CD14-positive monocyte (primary cell): ENCODE data around the gene ATF6. TPM values are rescaled to one million over a fixed set of nuclear protein-coding genes. Genes with fewer than 3 reads are reported as not detected.

Experiments used
- DNase-seq, 3 donors: peaks; one replicate each; pipeline ENCODE4 v3.0.0-alpha.2; 2011 to 2022
- H2AFZ ChIP-seq: 2 replicates; pipeline ENCODE4 v1.6.0; 2012; ENCODE audit warnings: mild to moderate bottlenecking, low read depth, low read length, inconsistent platforms; ENCODE audit not compliant: insufficient read depth, poor library complexity, severe bottlenecking
- H3K27ac ChIP-seq, 2 donors: 1 replicate in 1 of 2; 2 replicates in 1 of 2; pipeline ENCODE4 v1.5.1; 2012 to 2013; ENCODE audit warnings: low read length in 2 of 2, control low read depth in 1 of 2, inconsistent platforms in 1 of 2, low read depth in 1 of 2, mild to moderate bottlenecking in 1 of 2
- H3K27me3 ChIP-seq, 2 donors: one replicate each; pipeline versions ENCODE4 v1.6.0 to v1.6.1; 2011 to 2013; ENCODE audit warnings: low read length in 2 of 2; ENCODE audit not compliant: control insufficient read depth in 2 of 2, insufficient read depth in 2 of 2
- H3K36me3 ChIP-seq, 2 donors: replicated peaks in 1 of 2; 1 replicate in 1 of 2; 2 replicates in 1 of 2; pipeline versions ENCODE4 v1.5.1 to v1.6.1; 2012 to 2013; ENCODE audit warnings: low read length in 2 of 2, control low read depth in 1 of 2, inconsistent platforms in 1 of 2, mild to moderate bottlenecking in 1 of 2; ENCODE audit not compliant: insufficient read depth in 2 of 2, control insufficient read depth in 1 of 2
- H3K4me1 ChIP-seq, 2 donors: 1 replicate in 1 of 2; 2 replicates in 1 of 2; pipeline versions ENCODE4 v1.5.1 to v1.6.1; 2012 to 2013; ENCODE audit warnings: low read length in 2 of 2, control low read depth in 1 of 2, inconsistent platforms in 1 of 2, mild to moderate bottlenecking in 1 of 2, moderate library complexity in 1 of 2; ENCODE audit not compliant: insufficient read depth in 2 of 2, control insufficient read depth in 1 of 2
- H3K4me2 ChIP-seq: replicated peaks from 2 replicates; pipeline ENCODE3; 2012; ENCODE audit warnings: low read length, moderate library complexity, mild to moderate bottlenecking; ENCODE audit not compliant: poor library complexity, severe bottlenecking; ENCODE audit errors: extremely low read depth
- H3K4me3 ChIP-seq, 3 experiments: fragments of 200-600 bp in 1 of 3; sonication (generic) in 1 of 3; replicated peaks in 1 of 3; 1 replicate in 2 of 3; 2 replicates in 1 of 3; pipeline ENCODE4 v1.5.1; 2011 to 2013; ENCODE audit warnings: low read length in 3 of 3, mild to moderate bottlenecking in 3 of 3, control low read depth in 2 of 3, low read depth in 2 of 3, inconsistent platforms in 1 of 3, moderate library complexity in 1 of 3
- H3K79me2 ChIP-seq: 2 replicates; pipeline ENCODE4 v1.6.0; 2012; ENCODE audit warnings: mild to moderate bottlenecking, control low read depth, inconsistent platforms, low read length, moderate library complexity; ENCODE audit not compliant: insufficient read depth
- H3K9ac ChIP-seq: 2 replicates; pipeline ENCODE4 v1.6.0; 2017; ENCODE audit warnings: low read length, mild to moderate bottlenecking; ENCODE audit not compliant: insufficient read depth, poor library complexity, severe bottlenecking
- H3K9me3 ChIP-seq, 2 donors: replicated peaks in 1 of 2; 1 replicate in 1 of 2; 2 replicates in 1 of 2; pipeline versions ENCODE4 v1.5.1 to v1.6.1; 2012 to 2013; ENCODE audit warnings: low read length in 2 of 2, control low read depth in 1 of 2; ENCODE audit not compliant: control insufficient read depth in 1 of 2, insufficient read depth in 1 of 2
- H4K20me1 ChIP-seq: 2 replicates; pipeline ENCODE4 v1.6.0; 2012; ENCODE audit warnings: mild to moderate bottlenecking, low read length, control low read depth, moderate library complexity; ENCODE audit not compliant: insufficient read depth
- H3K27ac Mint-ChIP-seq, 7 donors: one replicate each; pipeline ENCODE4 v1.8.0; 2020; ENCODE audit warnings: mild to moderate bottlenecking in 7 of 7, mixed read lengths in 7 of 7, moderate library complexity in 6 of 7, inconsistent platforms in 2 of 7
- H3K27me3 Mint-ChIP-seq, 3 donors: one replicate each; pipeline ENCODE4 v1.8.0; 2021 to 2022; ENCODE audit warnings: low read depth in 3 of 3, mild to moderate bottlenecking in 3 of 3, mixed read lengths in 3 of 3, moderate library complexity in 3 of 3, inconsistent platforms in 1 of 3
- H3K36me3 Mint-ChIP-seq, 2 donors: one replicate each; pipeline ENCODE4 v1.8.0; 2020; ENCODE audit warnings: mixed read lengths in 2 of 2, inconsistent platforms in 1 of 2, mild to moderate bottlenecking in 1 of 2
- H3K4me1 Mint-ChIP-seq: one replicate; pipeline ENCODE4 v1.8.0; 2020; ENCODE audit warnings: mild to moderate bottlenecking, mixed read lengths
- H3K4me3 Mint-ChIP-seq, 2 donors: one replicate each; pipeline ENCODE4 v1.8.0; 2020; ENCODE audit warnings: mild to moderate bottlenecking in 2 of 2, mixed read lengths in 2 of 2, moderate library complexity in 1 of 2
- H3K9me3 Mint-ChIP-seq, 7 donors: one replicate each; pipeline ENCODE4 v1.8.0; 2020 to 2022; ENCODE audit warnings: mixed read lengths in 7 of 7, mild to moderate bottlenecking in 6 of 7, moderate library complexity in 6 of 7, inconsistent platforms in 2 of 7
- CTCF ChIP-seq: fragments of 200-600 bp; IDR thresholded peaks from one replicate; pipeline ENCODE4 v1.8.0; 2022; ENCODE audit warnings: antibody characterized with exemption, mild to moderate bottlenecking
- WGBS: methylation state at CpG from one replicate; pipeline ENCODE4 v1.1.5; 2013; ENCODE audit warnings: missing lambda C conversion rate; ENCODE audit not compliant: insufficient coverage; 5-methylcytosine and 5-hydroxymethylcytosine counted together
- intact Hi-C, 2 donors: fragments of 100-400 bp; cut with micrococcal nuclease; formaldehyde crosslinking; loops; one replicate each; pipeline versions ENCODE4 v1.15.0 to v1.15.1; 2023
- polyA plus RNA-seq, 3 donors: library from polyadenylated mRNA; depleted of rRNA in 1 of 3; unstranded in 2 of 3; stranded (reverse) in 1 of 3; fragments of 300-500 nt in 2 of 3; fragments of >200 nt in 1 of 3; fragmentation: Illumina TruSeq in 2 of 3; gene quantifications; 1 replicate in 2 of 3; 2 replicates in 1 of 3; pipeline ENCODE4 v1.2.3, GENCODE V29; 2012 to 2021

ATF6 gene
- polyA plus RNA-seq, 3 donors, result 13.4 to 25.6 (median 22.2) TPM

- Mint-ChIP-seq H3K4me3 (peak overlapping the region in 1 of 2 donors; percentile 54), H3K36me3 (no peaks in the 10 kb centered on the region), H3K27me3 (peaks cover 29 to 66% (median 60%) of the 10 kb centered on the region in 3 donors), H3K4me1 (peaks cover 39% of the 10 kb centered on the region), H3K9me3 (peaks cover 0 to 2% (median 0%) of the 10 kb centered on the region in 7 donors), H3K27ac (no peak overlapping the region)
- Histone ChIP-seq H3K9ac (no peak overlapping the region), H3K36me3 (no peaks in the 10 kb centered on the region), H3K27ac (no peak overlapping the region), H3K4me1 (peaks cover 32 to 39% of the 10 kb centered on the region in 2 donors), H3K9me3 (no peaks in the 10 kb centered on the region), H3K79me2 (no peaks in the 10 kb centered on the region), H4K20me1 (no peaks in the 10 kb centered on the region), H2AFZ (no peak overlapping the region), H3K4me2 (no peak overlapping the region), H3K27me3 (peaks cover 53 to 61% of the 10 kb centered on the region in 2 donors), H3K4me3 (no peak overlapping the region)
- intact Hi-C loops, result loop anchor here in 1 of 2 donors (2.0 kb wide), 1 partner anchor 14 kb away; no protein-coding TSS in a partner anchor
- peak in 2 of 3 donors; percentile 47 to 58 for DNase-seq
- no peak for TF ChIP-seq CTCF
- whole genome bisulfite sequencing, result no CpG with 5 or more reads among the region's 4 CpGs
These were observed 29.7 kb upstream of the ATF6 start for GRCh38 chr1:161736335-161736969.

- no peak overlapping the region for H3K27ac ChIP-seq
- peak overlapping the region in 1 of 2 donors; percentile 10 for H3K4me3 Mint-ChIP-seq
- peaks cover 0 to 2% (median 0%) of the 10 kb centered on the region in 7 donors for H3K9me3 Mint-ChIP-seq
- H3K27ac Mint-ChIP-seq, result no peak overlapping the region
- H3K4me1 ChIP-seq, result peaks cover 32 to 42% of the 10 kb centered on the region in 2 donors
- peaks cover 41% of the 10 kb centered on the region for H3K4me1 Mint-ChIP-seq
- no peaks in the 10 kb centered on the region for H3K36me3 ChIP-seq
- H3K4me2 ChIP-seq, result no peak overlapping the region
- TF ChIP-seq CTCF, result no peak
- H3K27me3 Mint-ChIP-seq, result peaks cover 20 to 56% (median 48%) of the 10 kb centered on the region in 3 donors
- H3K9me3 ChIP-seq, result no peaks in the 10 kb centered on the region
- no peaks in the 10 kb centered on the region for H3K79me2 ChIP-seq
- no peaks in the 10 kb centered on the region for H4K20me1 ChIP-seq
- H3K36me3 Mint-ChIP-seq, result no peaks in the 10 kb centered on the region
- no CpG with 5 or more reads among the region's 2 CpGs for WGBS
- H3K27me3 ChIP-seq, result peaks cover 41 to 50% of the 10 kb centered on the region in 2 donors
- intact Hi-C loops, result loop anchor here in 1 of 2 donors (2.0 kb wide), 1 partner anchor 15 kb away; no protein-coding TSS in a partner anchor
- no peak for DNase-seq
- H3K9ac ChIP-seq, result no peak overlapping the region
- no peak overlapping the region for H3K4me3 ChIP-seq
- H2AFZ ChIP-seq, result no peak overlapping the region
These were observed 28.5 kb upstream of the ATF6 start for GRCh38 chr1:161737625-161738024.
